ENCODE data around the gene ALDH1L1. TPM values are rescaled to one million over a fixed set of nuclear protein-coding genes. Genes with fewer than 3 reads are reported as not detected.

Gene ALDH1L1
- total RNA-seq, 5 donors from 2014 or later (not counting 1 experiment from before 2014, with no cell fraction given): 0.19 to 1.6 (median 0.20) TPM; not detected in 2

- peak in 20 of 35 experiments; percentile 9 to 52 (median 20) for DNase-seq
- CTCF ChIA-PET: interaction anchor here in 1 of 2 donors (1.7 kb wide), 1 partner anchor 64 kb away, joined by 4 read pairs; no protein-coding TSS in a partner anchor
- Mint-ChIP-seq H3K36me3 (no peaks in the 10 kb centered on the region), H3K27me3 (peaks cover 7 to 18% of the 10 kb centered on the region in 2 donors), H3K9me3 (peaks cover 0 to 12% (median 6%) of the 10 kb centered on the region in 3 donors), H3K4me3 (no peak overlapping the region), H3K27ac (no peak overlapping the region), H3K4me1 (no peaks in the 10 kb centered on the region)
- H3K27ac ChIP-seq (ENCODE audit: low read length): no peak overlapping the region
- 20% methylated on average over 1 of the region's 7 CpGs for WGBS (ENCODE audit: insufficient coverage)
- POLR2A ChIA-PET: no interaction called here
- no peak overlapping the region for H3K4me3 ChIP-seq (ENCODE audit: control insufficient read depth in 1 of 2, extremely low read depth in 1 of 2, low read length in 1 of 2)
- H3K9me3 ChIP-seq: no peaks in the 10 kb centered on the region
- H3K4me1 ChIP-seq (ENCODE audit: control insufficient read depth in 1 of 2, extremely low read depth in 1 of 2, insufficient read depth in 2 of 2, low read length in 2 of 2): no peaks in the 10 kb centered on the region
- ATAC-seq (replicated peaks in 1 of 4): peak in 3 of 4 experiments; percentile 55 to 66 (median 64)
- no peaks in the 10 kb centered on the region for H3K36me3 ChIP-seq (ENCODE audit: control insufficient read depth in 2 of 2, extremely low read depth in 1 of 2, insufficient read depth in 1 of 2, low read length in 1 of 2)
- peaks cover 0 to 3% of the 10 kb centered on the region in 2 experiments for H3K27me3 ChIP-seq (replicated peaks in 1 of 2; ENCODE audit: control insufficient read depth in 2 of 2, extremely low read depth in 1 of 2, insufficient read depth in 2 of 2, low read length in 1 of 2)
These were observed 17.6 kb upstream of the ALDH1L1 start for GRCh38 chr3:126197854-126198584.

DNA sequence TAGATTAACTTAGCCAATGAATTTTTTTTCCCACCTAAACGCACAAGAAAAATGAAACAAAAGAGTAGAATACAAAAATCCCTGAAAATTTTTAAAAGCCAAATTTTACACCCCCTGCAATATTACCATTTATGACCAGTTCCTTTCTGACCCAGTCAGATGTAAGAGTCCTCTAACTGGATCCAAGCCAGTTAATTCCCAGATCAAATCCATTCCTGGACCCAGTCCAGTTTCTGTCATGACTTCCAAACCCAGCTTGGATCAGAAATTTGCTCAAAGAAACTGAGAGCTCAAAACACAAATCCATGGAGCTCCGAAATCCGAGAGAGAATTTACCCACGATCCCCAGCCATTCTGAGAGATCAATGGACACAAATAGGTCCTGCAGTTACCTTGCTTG, 17.0 kb upstream of the ALDH1L1 start:
- Histone ChIP-seq H3K9me3 (no peaks in the 10 kb centered on the region), H3K36me3 (ENCODE audit: control insufficient read depth in 2 of 2, extremely low read depth in 1 of 2, insufficient read depth in 1 of 2, low read length in 1 of 2) (no peaks in the 10 kb centered on the region), H3K27ac (ENCODE audit: low read length) (no peak overlapping the region), H3K27me3 (replicated peaks in 1 of 2; ENCODE audit: control insufficient read depth in 2 of 2, extremely low read depth in 1 of 2, insufficient read depth in 2 of 2, low read length in 1 of 2) (peaks cover 0 to 3% of the 10 kb centered on the region in 2 experiments), H3K4me3 (ENCODE audit: control insufficient read depth in 1 of 2, extremely low read depth in 1 of 2, low read length in 1 of 2) (no peak overlapping the region), H3K4me1 (ENCODE audit: control insufficient read depth in 1 of 2, extremely low read depth in 1 of 2, insufficient read depth in 2 of 2, low read length in 2 of 2) (no peaks in the 10 kb centered on the region)
- Mint-ChIP-seq H3K27ac (no peak overlapping the region), H3K27me3 (peaks cover 11 to 14% of the 10 kb centered on the region in 2 donors), H3K4me1 (no peaks in the 10 kb centered on the region), H3K9me3 (peaks cover 0 to 12% (median 6%) of the 10 kb centered on the region in 3 donors), H3K4me3 (no peak overlapping the region), H3K36me3 (no peaks in the 10 kb centered on the region)
- ATAC-seq (replicated peaks in 1 of 4): no peak
- DNase-seq: no peak
- POLR2A ChIA-PET: no interaction called here
- 86% methylated on average over 4 of the region's 4 CpGs for WGBS (ENCODE audit: insufficient coverage)
- CTCF ChIA-PET: interaction anchor here in 1 of 2 donors (1.7 kb wide), 1 partner anchor 64 kb away, joined by 4 read pairs; no protein-coding TSS in a partner anchor

DNA sequence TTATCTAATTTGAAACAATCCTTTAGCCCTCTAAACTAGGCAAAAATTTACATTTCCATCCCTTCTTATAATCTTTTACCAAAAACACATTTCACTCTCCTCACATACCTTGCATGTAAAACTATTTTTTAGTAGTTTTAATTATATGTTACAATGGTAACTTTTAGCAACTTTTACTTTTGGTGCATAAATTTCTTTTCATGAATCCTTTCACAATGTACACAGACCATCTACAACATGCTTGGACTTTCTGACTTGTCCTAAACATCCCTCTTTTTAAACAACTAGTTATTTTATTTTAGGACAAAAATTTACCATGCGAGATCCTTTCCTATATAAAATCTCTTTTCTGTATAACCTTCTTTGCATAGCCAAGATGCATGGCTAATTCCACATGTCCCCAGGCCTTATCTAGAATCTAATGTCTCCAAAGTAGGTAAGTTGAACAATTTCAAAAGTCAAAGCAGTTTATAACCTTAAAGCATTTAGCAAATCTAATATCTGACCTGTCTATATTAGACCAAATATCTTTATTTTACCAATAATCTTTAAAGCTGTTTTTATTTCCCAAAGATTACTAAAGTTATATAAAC, 14.4 kb upstream of the ALDH1L1 start:
- DNase-seq (no peak), ATAC-seq (replicated peaks in 1 of 4) (no peak)
- no peak overlapping the region for H3K4me3 ChIP-seq (ENCODE audit: control insufficient read depth in 1 of 2, extremely low read depth in 1 of 2, low read length in 1 of 2)
- Mint-ChIP-seq H3K27me3 (peaks cover 8 to 10% of the 10 kb centered on the region in 2 donors), H3K36me3 (no peaks in the 10 kb centered on the region), H3K27ac (no peak overlapping the region), H3K4me3 (no peak overlapping the region), H3K9me3 (peaks cover 0 to 12% (median 6%) of the 10 kb centered on the region in 3 donors), H3K4me1 (no peaks in the 10 kb centered on the region)
- no peaks in the 10 kb centered on the region for H3K27me3 ChIP-seq (replicated peaks in 1 of 2; ENCODE audit: control insufficient read depth in 2 of 2, extremely low read depth in 1 of 2, insufficient read depth in 2 of 2, low read length in 1 of 2)
- no peaks in the 10 kb centered on the region for H3K4me1 ChIP-seq (ENCODE audit: control insufficient read depth in 1 of 2, extremely low read depth in 1 of 2, insufficient read depth in 2 of 2, low read length in 2 of 2)
- no peaks in the 10 kb centered on the region for H3K9me3 ChIP-seq
- H3K36me3 ChIP-seq (ENCODE audit: control insufficient read depth in 2 of 2, extremely low read depth in 1 of 2, insufficient read depth in 1 of 2, low read length in 1 of 2): no peaks in the 10 kb centered on the region
- H3K27ac ChIP-seq (ENCODE audit: low read length): no peak overlapping the region
- POLR2A ChIA-PET: no interaction called here
- WGBS (ENCODE audit: insufficient coverage): no CpG with 5 or more reads among the region's 1 CpG
- CTCF ChIA-PET: no interaction called here

DNA sequence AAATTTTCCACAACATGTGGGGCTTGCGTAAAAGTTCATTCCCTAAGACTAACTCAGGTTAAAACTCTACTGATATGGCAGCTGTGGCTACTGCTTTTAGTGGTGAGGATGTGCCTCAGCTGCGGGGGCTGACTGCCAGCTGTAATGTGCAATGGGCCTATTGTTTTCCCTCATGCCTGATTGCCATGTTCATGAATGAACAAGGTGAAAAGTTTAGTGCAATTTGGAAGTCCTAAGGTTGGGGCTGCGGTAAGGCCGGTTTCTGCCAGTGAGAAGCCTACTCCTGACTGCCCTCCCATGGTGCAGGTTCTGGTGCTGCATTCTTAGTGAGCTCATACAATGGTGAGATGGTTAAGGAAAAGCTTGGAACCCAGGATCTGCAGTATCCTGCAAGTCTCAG, 10.9 kb upstream of the ALDH1L1 start:
- Mint-ChIP-seq H3K4me1 (no peaks in the 10 kb centered on the region), H3K27ac (no peak overlapping the region), H3K36me3 (no peaks in the 10 kb centered on the region), H3K4me3 (no peak overlapping the region), H3K27me3 (peaks cover 3 to 20% of the 10 kb centered on the region in 2 donors), H3K9me3 (peaks cover 0 to 12% (median 6%) of the 10 kb centered on the region in 3 donors)
- Histone ChIP-seq H3K36me3 (ENCODE audit: control insufficient read depth in 2 of 2, extremely low read depth in 1 of 2, insufficient read depth in 1 of 2, low read length in 1 of 2) (no peaks in the 10 kb centered on the region), H3K27me3 (replicated peaks in 1 of 2; ENCODE audit: control insufficient read depth in 2 of 2, extremely low read depth in 1 of 2, insufficient read depth in 2 of 2, low read length in 1 of 2) (peaks cover 0 to 4% of the 10 kb centered on the region in 2 experiments), H3K9me3 (no peaks in the 10 kb centered on the region), H3K27ac (ENCODE audit: low read length) (no peak overlapping the region), H3K4me1 (ENCODE audit: control insufficient read depth in 1 of 2, extremely low read depth in 1 of 2, insufficient read depth in 2 of 2, low read length in 2 of 2) (no peaks in the 10 kb centered on the region), H3K4me3 (ENCODE audit: control insufficient read depth in 1 of 2, extremely low read depth in 1 of 2, low read length in 1 of 2) (no peak overlapping the region)
- POLR2A ChIA-PET: no interaction called here
- CTCF ChIA-PET: no interaction called here
- ATAC-seq (replicated peaks in 1 of 4) (no peak), DNase-seq (no peak)
- WGBS (ENCODE audit: insufficient coverage): 100% methylated on average over 1 of the region's 4 CpGs

- no peak overlapping the region for H3K27ac ChIP-seq (ENCODE audit: low read length)
- peaks cover 0 to 14% of the 10 kb centered on the region in 2 experiments for H3K27me3 ChIP-seq (replicated peaks in 1 of 2; ENCODE audit: control insufficient read depth in 2 of 2, extremely low read depth in 1 of 2, insufficient read depth in 2 of 2, low read length in 1 of 2)
- Mint-ChIP-seq H3K4me3 (no peak overlapping the region), H3K27ac (no peak overlapping the region), H3K27me3 (peaks cover 9 to 34% of the 10 kb centered on the region in 2 donors), H3K4me1 (no peaks in the 10 kb centered on the region), H3K36me3 (no peaks in the 10 kb centered on the region), H3K9me3 (no peaks in the 10 kb centered on the region)
- no peaks in the 10 kb centered on the region for H3K9me3 ChIP-seq
- 100% methylated on average over 1 of the region's 4 CpGs for WGBS (ENCODE audit: insufficient coverage)
- ATAC-seq (replicated peaks in 1 of 4) (no peak), DNase-seq (no peak)
- POLR2A ChIA-PET: no interaction called here
- CTCF ChIA-PET: no interaction called here
- H3K4me3 ChIP-seq (ENCODE audit: control insufficient read depth in 1 of 2, extremely low read depth in 1 of 2, low read length in 1 of 2): no peak overlapping the region
- H3K36me3 ChIP-seq (ENCODE audit: control insufficient read depth in 2 of 2, extremely low read depth in 1 of 2, insufficient read depth in 1 of 2, low read length in 1 of 2): no peaks in the 10 kb centered on the region
- no peaks in the 10 kb centered on the region for H3K4me1 ChIP-seq (ENCODE audit: control insufficient read depth in 1 of 2, extremely low read depth in 1 of 2, insufficient read depth in 2 of 2, low read length in 2 of 2)
These were observed 7.5 kb upstream of the ALDH1L1 start for GRCh38 chr3:126187920-126188319.

- POLR2A ChIA-PET: no interaction called here
- Histone ChIP-seq H3K27me3 (replicated peaks in 1 of 2; ENCODE audit: control insufficient read depth in 2 of 2, extremely low read depth in 1 of 2, insufficient read depth in 2 of 2, low read length in 1 of 2) (peaks cover 0 to 15% of the 10 kb centered on the region in 2 experiments), H3K4me3 (ENCODE audit: control insufficient read depth in 1 of 2, extremely low read depth in 1 of 2, low read length in 1 of 2) (no peak overlapping the region), H3K27ac (ENCODE audit: low read length) (no peak overlapping the region), H3K9me3 (no peaks in the 10 kb centered on the region), H3K36me3 (ENCODE audit: control insufficient read depth in 2 of 2, extremely low read depth in 1 of 2, insufficient read depth in 1 of 2, low read length in 1 of 2) (no peaks in the 10 kb centered on the region), H3K4me1 (ENCODE audit: control insufficient read depth in 1 of 2, extremely low read depth in 1 of 2, insufficient read depth in 2 of 2, low read length in 2 of 2) (no peaks in the 10 kb centered on the region)
- 88% methylated on average over 9 of the region's 9 CpGs for WGBS (ENCODE audit: insufficient coverage)
- H3K27ac Mint-ChIP-seq: no peak overlapping the region
- no peak overlapping the region for H3K4me3 Mint-ChIP-seq
- H3K36me3 Mint-ChIP-seq: no peaks in the 10 kb centered on the region
- CTCF ChIA-PET: no interaction called here
- H3K4me1 Mint-ChIP-seq: peaks cover 0 to under 1% (median 0%) of the 10 kb centered on the region in 3 donors
- no peak for ATAC-seq (replicated peaks in 1 of 4)
- peaks cover 18 to 37% of the 10 kb centered on the region in 2 donors for H3K27me3 Mint-ChIP-seq
- H3K9me3 Mint-ChIP-seq: no peaks in the 10 kb centered on the region
- DNase-seq: no peak
These were observed 6.4 kb upstream of the ALDH1L1 start for GRCh38 chr3:126186749-126187148.
